HUES6 (cell line): ENCODE results near the gene ANKUB1.

Experiments
- H3K27ac ChIP-seq: 2 replicates; pipeline ENCODE4 v1.7.0; 2013; ENCODE audit warnings: low read depth, mild to moderate bottlenecking, low read length, inconsistent platforms
- H3K27me3 ChIP-seq: 2 replicates; pipeline ENCODE4 v1.6.1; 2013; ENCODE audit warnings: low read length; ENCODE audit not compliant: control insufficient read depth, insufficient read depth
- H3K36me3 ChIP-seq: 2 replicates; pipeline ENCODE4 v1.6.1; 2013; ENCODE audit warnings: low read length; ENCODE audit not compliant: control insufficient read depth, insufficient read depth
- H3K4me1 ChIP-seq: 2 replicates; pipeline ENCODE4 v1.6.1; 2013; ENCODE audit warnings: low read length; ENCODE audit not compliant: control insufficient read depth, insufficient read depth
- H3K4me3 ChIP-seq: 2 replicates; pipeline ENCODE4 v1.5.1; 2013; ENCODE audit warnings: low read depth, low read length
- H3K9ac ChIP-seq: one replicate; pipeline ENCODE4 v1.6.1; 2013; ENCODE audit warnings: mild to moderate bottlenecking, low read length
- H3K9me3 ChIP-seq: 2 replicates; pipeline ENCODE4 v1.6.1; 2013; ENCODE audit warnings: low read depth, low read length; ENCODE audit not compliant: control insufficient read depth, insufficient read depth

ANKUB1 gene

GRCh38 chr3:149732234-149732633 is 60.1 kb downstream of the ANKUB1 start:
- Histone ChIP-seq H3K9me3 (no peaks in the 10 kb centered on the region), H3K9ac (no peak overlapping the region), H3K27me3 (no peaks in the 10 kb centered on the region), H3K27ac (no peak overlapping the region), H3K36me3 (no peaks in the 10 kb centered on the region), H3K4me1 (no peaks in the 10 kb centered on the region), H3K4me3 (no peak overlapping the region)

- Histone ChIP-seq H3K27me3 (no peaks in the 10 kb centered on the region), H3K9me3 (no peaks in the 10 kb centered on the region), H3K27ac (no peak overlapping the region), H3K36me3 (no peaks in the 10 kb centered on the region), H3K4me1 (no peaks in the 10 kb centered on the region), H3K9ac (no peak overlapping the region), H3K4me3 (no peak overlapping the region)
Measured at GRCh38 chr3:149727656-149728055, 64.7 kb downstream of the ANKUB1 start.

GRCh38 chr3:149726716-149727407 is 65.5 kb downstream of the ANKUB1 start:
- no peaks in the 10 kb centered on the region for H3K4me1 ChIP-seq
- H3K27ac ChIP-seq, result no peak overlapping the region
- no peak overlapping the region for H3K4me3 ChIP-seq
- no peaks in the 10 kb centered on the region for H3K27me3 ChIP-seq
- H3K9me3 ChIP-seq, result no peaks in the 10 kb centered on the region
- no peak overlapping the region for H3K9ac ChIP-seq
- no peaks in the 10 kb centered on the region for H3K36me3 ChIP-seq

- no peaks in the 10 kb centered on the region for H3K4me1 ChIP-seq
- H3K36me3 ChIP-seq, result no peaks in the 10 kb centered on the region
- no peak overlapping the region for H3K27ac ChIP-seq
- H3K27me3 ChIP-seq, result no peaks in the 10 kb centered on the region
- H3K9ac ChIP-seq, result no peak overlapping the region
- H3K4me3 ChIP-seq, result no peak overlapping the region
- peaks cover 17% of the 10 kb centered on the region for H3K9me3 ChIP-seq
Measured at GRCh38 chr3:149723781-149724180, 68.6 kb downstream of the ANKUB1 start.

GRCh38 chr3:149720918-149721317 is 71.4 kb downstream of the ANKUB1 start:
- no peaks in the 10 kb centered on the region for H3K27me3 ChIP-seq
- H3K9ac ChIP-seq, result no peak overlapping the region
- peaks cover 17% of the 10 kb centered on the region for H3K9me3 ChIP-seq
- no peaks in the 10 kb centered on the region for H3K36me3 ChIP-seq
- no peak overlapping the region for H3K27ac ChIP-seq
- no peak overlapping the region for H3K4me3 ChIP-seq
- H3K4me1 ChIP-seq, result peaks cover 4% of the 10 kb centered on the region

- H3K4me1 ChIP-seq, result peaks cover 4% of the 10 kb centered on the region
- H3K27ac ChIP-seq, result no peak overlapping the region
- no peak overlapping the region for H3K9ac ChIP-seq
- H3K4me3 ChIP-seq, result no peak overlapping the region
- H3K9me3 ChIP-seq, result peaks cover 17% of the 10 kb centered on the region
- H3K36me3 ChIP-seq, result no peaks in the 10 kb centered on the region
- no peaks in the 10 kb centered on the region for H3K27me3 ChIP-seq
Measured at GRCh38 chr3:149717391-149718056, 74.8 kb downstream of the ANKUB1 start.

- no peak overlapping the region for H3K27ac ChIP-seq
- no peak overlapping the region for H3K9ac ChIP-seq
- H3K9me3 ChIP-seq, result peaks cover 17% of the 10 kb centered on the region
- no peaks in the 10 kb centered on the region for H3K27me3 ChIP-seq
- H3K4me1 ChIP-seq, result peaks cover 4% of the 10 kb centered on the region
- no peak overlapping the region for H3K4me3 ChIP-seq
- no peaks in the 10 kb centered on the region for H3K36me3 ChIP-seq
Measured at GRCh38 chr3:149716984-149717383, 75.4 kb downstream of the ANKUB1 start.

GRCh38 chr3:149715247-149715646 is 77.1 kb downstream of the ANKUB1 start:
- peaks cover 4% of the 10 kb centered on the region for H3K4me1 ChIP-seq
- H3K9ac ChIP-seq, result no peak overlapping the region
- no peaks in the 10 kb centered on the region for H3K36me3 ChIP-seq
- no peaks in the 10 kb centered on the region for H3K27me3 ChIP-seq
- H3K9me3 ChIP-seq, result peaks cover 5% of the 10 kb centered on the region; the same call in 1 of the 2 replicates
- no peak overlapping the region for H3K4me3 ChIP-seq
- no peak overlapping the region for H3K27ac ChIP-seq

- Histone ChIP-seq H3K9ac (no peak overlapping the region), H3K9me3 (no peaks in the 10 kb centered on the region), H3K36me3 (no peaks in the 10 kb centered on the region), H3K4me1 (peaks cover 4% of the 10 kb centered on the region), H3K27ac (no peak overlapping the region), H3K4me3 (no peak overlapping the region), H3K27me3 (no peaks in the 10 kb centered on the region)
Measured at GRCh38 chr3:149713730-149714654, 78.4 kb downstream of the ANKUB1 start.
